ENCODE data around the gene ADIRF. TPM values are rescaled to one million over a fixed set of nuclear protein-coding genes. Genes with fewer than 3 reads are reported as not detected.

ADIRF gene
- total RNA-seq, 6 experiments from 2014 or later, result 68.5 to 169 (median 145) TPM

- DNase-seq, result no peak
- Mint-ChIP-seq H3K4me3 (no peak overlapping the region), H3K9me3 (peaks cover 16% of the 10 kb centered on the region), H3K36me3 (ENCODE audit: low read depth) (peaks cover 14% of the 10 kb centered on the region), H3K4me1 (ENCODE audit: low read depth) (peaks cover 31% of the 10 kb centered on the region), H3K27me3 (ENCODE audit: insufficient read depth) (peaks cover 2% of the 10 kb centered on the region), H3K27ac (no peak overlapping the region)
- no peak for TF ChIP-seq CTCF (IDR thresholded peaks at IDR 0.05)
Observed at GRCh38 chr10:86955501-86956194, 12.6 kb upstream of the ADIRF start.

GRCh38 chr10:86956195-86956847, 12.0 kb upstream of the ADIRF start:
- no peak for TF ChIP-seq CTCF (IDR thresholded peaks at IDR 0.05)
- no peak for DNase-seq
- peaks cover 38% of the 10 kb centered on the region for H3K4me1 Mint-ChIP-seq (ENCODE audit: low read depth)

GRCh38 chr10:86956848-86957448, 11.3 kb upstream of the ADIRF start:
- DNase-seq, result no peak
- Mint-ChIP-seq H3K36me3 (ENCODE audit: low read depth) (peaks cover 10% of the 10 kb centered on the region), H3K27me3 (ENCODE audit: insufficient read depth) (peaks cover under 1% of the 10 kb centered on the region), H3K27ac (no peak overlapping the region), H3K9me3 (peaks cover 11% of the 10 kb centered on the region), H3K4me1 (ENCODE audit: low read depth) (peaks cover 44% of the 10 kb centered on the region), H3K4me3 (no peak overlapping the region)
- TF ChIP-seq CTCF (IDR thresholded peaks at IDR 0.05), result no peak

More at GRCh38 chr10:86956195-86956847, 12.0 kb upstream of the ADIRF start:
- H3K27me3 Mint-ChIP-seq (ENCODE audit: insufficient read depth), result peaks cover 2% of the 10 kb centered on the region
- peaks cover 14% of the 10 kb centered on the region for H3K36me3 Mint-ChIP-seq (ENCODE audit: low read depth)
- no peak overlapping the region for H3K4me3 Mint-ChIP-seq
- H3K27ac Mint-ChIP-seq, result no peak overlapping the region
- peaks cover 16% of the 10 kb centered on the region for H3K9me3 Mint-ChIP-seq

- H3K4me1 Mint-ChIP-seq (ENCODE audit: low read depth), result peaks cover 45% of the 10 kb centered on the region
- H3K36me3 Mint-ChIP-seq (ENCODE audit: low read depth), result peaks cover 4% of the 10 kb centered on the region; the same call in 1 of the 2 replicates
- no peak for DNase-seq
- H3K9me3 Mint-ChIP-seq, result peaks cover 4% of the 10 kb centered on the region
- no peaks in the 10 kb centered on the region; the same call in 1 of the 2 replicates for H3K27me3 Mint-ChIP-seq (ENCODE audit: insufficient read depth)
- H3K4me3 Mint-ChIP-seq, result no peak within 1 kb of the TSS
- TF ChIP-seq CTCF (IDR thresholded peaks at IDR 0.05), result no peak
- H3K27ac Mint-ChIP-seq, result peak within 1 kb of the TSS; percentile 49; the same call in 1 of the 2 replicates
Observed at GRCh38 chr10:86957471-86958115, 10.7 kb upstream of the ADIRF start, which contains the start of gene MMRN2. Gene MMRN2, minus strand, starts transcription at chr10:86957615. Its CDS starts 74 bp downstream, at chr10:86957541.

- peak within 1 kb of the TSS; percentile 50 for H3K4me3 Mint-ChIP-seq
- peaks cover 45% of the 10 kb centered on the region for H3K4me1 Mint-ChIP-seq (ENCODE audit: low read depth)
- H3K36me3 Mint-ChIP-seq (ENCODE audit: low read depth), result no peaks in the 10 kb centered on the region
- no peaks in the 10 kb centered on the region; the same call in 1 of the 2 replicates for H3K27me3 Mint-ChIP-seq (ENCODE audit: insufficient read depth)
- H3K27ac Mint-ChIP-seq, result peak within 1 kb of the TSS; percentile 92
- no peaks in the 10 kb centered on the region for H3K9me3 Mint-ChIP-seq
- no peak for TF ChIP-seq CTCF (IDR thresholded peaks at IDR 0.05)
- no peak for DNase-seq
Observed at GRCh38 chr10:86958116-86958900, 10.0 kb upstream of the ADIRF start, which contains the start of gene SNCG. Gene SNCG, plus strand, starts transcription at chr10:86958599. Its CDS starts 99 bp downstream, at chr10:86958698.
